Stimulated activated effector memory CD8-positive, alpha-beta T cell treated with anti-CD3 and anti-CD28 coated beads, Interleukin-12 subunit alpha, Interleukin-12 subunit beta, amount 100 ng/mL, for 72 hours (primary cell): ENCODE measurements around the gene FBF1.
A peak's percentile ranks its signal among the peaks of the same experiment; 100 is the strongest.
"Not testable (repeated sequence)": the region's sequence is repeated elsewhere in the genome, so short reads cannot be mapped to it uniquely, and the experiment has no call there.

ENCODE experiments used
- ATAC-seq: fragments of 150-1000 bp; cut with Tn5 transposase; 2 replicates; pipeline ENCODE4 v1.10.0; 2021
- DNase-seq, 2 donors: peaks; one replicate each; pipeline ENCODE4 v3.0.0; 2021 to 2022; ENCODE audit warnings: low spot score in 2 of 2
- H3K27ac Mint-ChIP-seq: one replicate; pipeline ENCODE4 v1.8.0; 2022; ENCODE audit warnings: mild to moderate bottlenecking, mixed read lengths
- H3K36me3 Mint-ChIP-seq: one replicate; pipeline ENCODE4 v1.8.0; 2022; ENCODE audit warnings: mild to moderate bottlenecking, mixed read lengths
- H3K4me1 Mint-ChIP-seq: one replicate; pipeline ENCODE4 v1.8.0; 2022; ENCODE audit warnings: mixed read lengths
- H3K4me3 Mint-ChIP-seq: one replicate; pipeline ENCODE4 v1.8.0; 2022; ENCODE audit warnings: mild to moderate bottlenecking, mixed read lengths
- H3K9me3 Mint-ChIP-seq: one replicate; pipeline ENCODE4 v1.8.0; 2022; ENCODE audit warnings: mixed read lengths

The FBF1 gene

GRCh38 chr17:75896415-75897159 is 44.3 kb downstream of the FBF1 start, which contains the start of gene TRIM65:
TSS of gene TRIM65 (minus strand) at chr17:75896951. CDS start at chr17:75896937, 14 bp downstream.
- peak; percentile 80 to 89 for DNase-seq
- H3K27ac Mint-ChIP-seq = peak within 1 kb of the TSS; percentile 96
- peaks cover 29% of the 10 kb centered on the region for H3K4me1 Mint-ChIP-seq
- peak within 1 kb of the TSS; percentile 86 for H3K4me3 Mint-ChIP-seq
- H3K36me3 Mint-ChIP-seq = peaks cover 56% of the 10 kb centered on the region
- ATAC-seq = peak; percentile 92
- H3K9me3 Mint-ChIP-seq = no peaks in the 10 kb centered on the region

- DNase-seq (no peak), ATAC-seq (no peak)
- H3K36me3 Mint-ChIP-seq = peaks cover 56% of the 10 kb centered on the region
These were observed 45.3 kb downstream of the FBF1 start for GRCh38 chr17:75895370-75896155.

GRCh38 chr17:75894049-75894733 is 46.7 kb downstream of the FBF1 start:
- Mint-ChIP-seq H3K9me3 (no peaks in the 10 kb centered on the region), H3K27ac (peak overlapping the region; percentile 96), H3K4me1 (peaks cover 29% of the 10 kb centered on the region), H3K4me3 (peak overlapping the region; percentile 2), H3K36me3 (peaks cover 57% of the 10 kb centered on the region)
- ATAC-seq (no peak), DNase-seq (no peak)

More at GRCh38 chr17:75895370-75896155, 45.3 kb downstream of the FBF1 start:
- peak overlapping the region; percentile 86 for H3K4me3 Mint-ChIP-seq
- no peaks in the 10 kb centered on the region for H3K9me3 Mint-ChIP-seq
- H3K27ac Mint-ChIP-seq = peak overlapping the region; percentile 96
- peaks cover 29% of the 10 kb centered on the region for H3K4me1 Mint-ChIP-seq

GRCh38 chr17:75893305-75894048 is 47.4 kb downstream of the FBF1 start:
- H3K4me3 Mint-ChIP-seq = peak overlapping the region; percentile 2
- peaks cover 52% of the 10 kb centered on the region for H3K36me3 Mint-ChIP-seq
- H3K27ac Mint-ChIP-seq = peak overlapping the region; percentile 96
- DNase-seq (no peak), ATAC-seq (no peak)
- peaks cover 29% of the 10 kb centered on the region for H3K4me1 Mint-ChIP-seq
- no peaks in the 10 kb centered on the region for H3K9me3 Mint-ChIP-seq

- no peak for ATAC-seq
- Mint-ChIP-seq H3K36me3 (peaks cover 44% of the 10 kb centered on the region), H3K4me3 (no peak overlapping the region), H3K4me1 (peaks cover 29% of the 10 kb centered on the region), H3K27ac (no peak overlapping the region), H3K9me3 (no peaks in the 10 kb centered on the region)
- no peak for DNase-seq
These were observed 48.2 kb downstream of the FBF1 start for GRCh38 chr17:75892556-75893224.

- DNase-seq (no peak), ATAC-seq (no peak)
- Mint-ChIP-seq H3K27ac (no peak overlapping the region), H3K4me3 (no peak overlapping the region), H3K4me1 (peaks cover 24% of the 10 kb centered on the region), H3K9me3 (no peaks in the 10 kb centered on the region), H3K36me3 (peaks cover 37% of the 10 kb centered on the region)
These were observed 49.0 kb downstream of the FBF1 start for GRCh38 chr17:75891605-75892555.

- Mint-ChIP-seq H3K27ac (no peak overlapping the region), H3K4me3 (no peak overlapping the region), H3K9me3 (no peaks in the 10 kb centered on the region), H3K36me3 (peaks cover 37% of the 10 kb centered on the region), H3K4me1 (peaks cover 24% of the 10 kb centered on the region)
- ATAC-seq (no peak), DNase-seq (no peak)
These were observed 49.7 kb downstream of the FBF1 start for GRCh38 chr17:75891022-75891604.

GRCh38 chr17:75889454-75889853 is 51.4 kb downstream of the FBF1 start:
- ATAC-seq = peak; percentile 70
- H3K4me1 Mint-ChIP-seq = peaks cover 15% of the 10 kb centered on the region
- peak overlapping the region; percentile 9 for H3K27ac Mint-ChIP-seq
- no peak overlapping the region for H3K4me3 Mint-ChIP-seq
- H3K9me3 Mint-ChIP-seq = no peaks in the 10 kb centered on the region
- H3K36me3 Mint-ChIP-seq = peaks cover 28% of the 10 kb centered on the region
- DNase-seq = no peak

DNA sequence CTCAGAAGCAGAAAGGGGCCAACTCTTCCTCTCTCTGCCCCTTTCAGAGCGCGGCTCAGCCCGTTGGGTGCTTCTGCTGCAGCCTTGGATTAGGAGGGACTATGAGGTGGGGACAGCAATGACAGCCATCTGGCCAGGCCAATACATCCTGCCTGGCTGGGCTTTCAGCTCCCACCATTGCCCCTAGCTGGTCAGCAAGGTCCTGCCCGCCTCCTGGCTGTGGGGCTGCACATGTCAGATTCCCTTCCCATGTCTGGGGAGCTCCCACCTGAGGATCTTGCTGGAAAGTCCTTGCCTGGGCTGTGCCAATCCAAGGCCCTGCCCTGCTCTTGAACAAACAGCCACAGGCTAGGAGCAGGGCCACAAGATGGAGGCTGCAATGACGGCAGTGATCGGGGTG is 52.4 kb downstream of the FBF1 start:
- ATAC-seq (no peak), DNase-seq (no peak)
- H3K4me3 Mint-ChIP-seq = no peak overlapping the region
- no peak overlapping the region for H3K27ac Mint-ChIP-seq
- H3K9me3 Mint-ChIP-seq = no peaks in the 10 kb centered on the region
- peaks cover 28% of the 10 kb centered on the region for H3K36me3 Mint-ChIP-seq
- peaks cover 5% of the 10 kb centered on the region for H3K4me1 Mint-ChIP-seq

DNA sequence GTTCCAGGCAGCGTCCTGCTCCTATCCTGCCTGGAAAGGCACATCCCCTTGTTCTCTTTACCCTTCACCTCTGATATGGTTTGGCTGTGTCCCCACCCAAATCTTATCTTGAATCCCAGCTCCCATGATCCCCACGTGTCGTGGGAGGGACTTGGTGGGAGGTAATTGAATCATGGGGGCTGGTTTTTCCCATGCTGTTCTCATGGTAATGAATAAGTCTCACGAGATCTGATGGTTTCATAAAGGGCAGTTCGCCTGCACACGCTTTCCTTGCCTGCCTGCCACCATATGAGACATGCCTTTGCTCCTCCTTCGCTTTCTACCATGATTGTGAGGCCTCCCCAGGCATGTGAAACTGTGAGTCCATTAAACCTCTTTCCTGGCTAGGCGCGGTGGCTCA is 55.0 kb downstream of the FBF1 start:
- H3K4me1 Mint-ChIP-seq = peaks cover 14% of the 10 kb centered on the region
- peaks cover 19% of the 10 kb centered on the region for H3K36me3 Mint-ChIP-seq
- not testable (repeated sequence) for H3K4me3 Mint-ChIP-seq, DNase-seq, ATAC-seq, H3K9me3 Mint-ChIP-seq
- peak overlapping the region; percentile 29 for H3K27ac Mint-ChIP-seq

DNA sequence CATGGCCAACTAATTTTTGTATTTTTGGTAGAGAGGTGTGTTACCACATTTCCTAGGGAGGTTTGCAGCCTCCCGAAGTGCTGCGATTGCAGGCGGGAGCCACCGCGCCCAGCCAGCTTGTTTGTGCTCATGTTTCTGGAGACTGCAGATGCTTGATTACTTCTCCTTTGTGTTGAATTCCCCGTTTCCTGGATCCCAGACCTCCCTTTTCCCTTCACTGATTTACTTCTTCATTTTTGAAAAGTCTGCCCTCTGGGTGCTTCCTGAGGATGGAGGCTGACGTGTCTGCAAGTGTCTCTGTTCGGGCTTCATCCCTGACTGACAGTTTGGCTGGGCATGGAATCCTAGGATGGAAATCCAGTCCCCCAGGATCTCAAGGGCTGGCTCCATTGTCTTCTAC is 55.4 kb downstream of the FBF1 start:
- peaks cover 15% of the 10 kb centered on the region for H3K36me3 Mint-ChIP-seq
- ATAC-seq = no peak
- H3K27ac Mint-ChIP-seq = peak overlapping the region; percentile 29

GRCh38 chr17:75881678-75882454 is 59.0 kb downstream of the FBF1 start:
- Mint-ChIP-seq H3K4me3 (no peak overlapping the region), H3K27ac (peak overlapping the region; percentile 17), H3K9me3 (no peaks in the 10 kb centered on the region), H3K4me1 (peaks cover 26% of the 10 kb centered on the region), H3K36me3 (peaks cover 6% of the 10 kb centered on the region)
- ATAC-seq (no peak), DNase-seq (no peak)

More for the DNA sequence above, 55.4 kb downstream of the FBF1 start:
- Mint-ChIP-seq H3K4me3 (no peak overlapping the region), H3K9me3 (no peaks in the 10 kb centered on the region), H3K4me1 (peaks cover 14% of the 10 kb centered on the region)
- DNase-seq = no peak

GRCh38 chr17:75880266-75880665 is 60.6 kb downstream of the FBF1 start:
- DNase-seq (no peak), ATAC-seq (no peak)
- Mint-ChIP-seq H3K4me3 (no peak overlapping the region), H3K27ac (no peak overlapping the region), H3K36me3 (peaks cover 6% of the 10 kb centered on the region), H3K4me1 (peaks cover 34% of the 10 kb centered on the region), H3K9me3 (no peaks in the 10 kb centered on the region)
